GM19099 (cell line): ENCODE measurements around the gene LCAT.
A peak's percentile ranks its signal among the peaks of the same experiment; 100 is the strongest.

Source experiments
- POLR2A ChIP-seq: IDR thresholded peaks from 3 replicates; pipeline ENCODE4 v1.6.1; 2011; ENCODE audit warnings: low read depth; ENCODE audit not compliant: insufficient read length; ENCODE audit errors: extremely low read depth

LCAT gene

DNA sequence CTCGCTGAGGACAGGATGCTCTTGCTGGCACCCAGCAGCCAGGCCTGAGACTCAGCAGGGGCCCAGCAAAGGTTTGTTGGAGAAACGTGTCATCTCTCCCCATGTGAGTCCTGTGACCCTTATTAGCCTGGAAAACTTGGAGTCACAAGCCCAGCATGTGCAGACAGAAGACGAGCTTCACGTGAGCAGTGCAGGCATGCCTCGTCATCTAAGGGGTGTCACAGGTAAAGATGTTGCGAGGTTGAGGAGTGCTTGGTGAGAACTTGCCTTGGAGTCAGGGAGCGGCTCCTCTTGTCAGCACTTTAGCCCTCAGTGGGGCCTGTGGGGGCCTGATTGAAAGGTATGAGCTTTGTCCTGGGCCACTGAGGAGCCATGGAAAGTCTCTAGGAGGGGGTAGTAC, 10.1 kb downstream of the LCAT start:
- TF ChIP-seq POLR2A, result no peak

DNA sequence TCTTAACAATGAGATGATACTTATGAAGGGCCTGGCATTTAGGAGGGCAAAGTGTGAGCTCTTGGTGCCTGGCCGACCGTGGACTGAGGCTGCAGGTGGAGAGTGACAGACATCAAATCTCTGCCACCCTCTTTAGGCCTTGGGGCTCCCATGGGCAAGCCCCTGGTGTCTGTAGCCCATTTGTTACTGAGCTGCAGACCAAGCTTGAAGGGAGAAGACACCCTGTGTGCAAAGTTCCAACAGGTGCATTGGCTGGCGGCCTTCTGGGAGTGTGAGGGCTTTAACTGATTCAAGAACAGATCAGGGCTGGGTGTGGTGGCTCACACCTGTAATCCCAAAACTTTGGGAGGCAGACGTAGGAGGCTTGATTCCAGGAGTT, 11.5 kb downstream of the LCAT start:
- no peak for TF ChIP-seq POLR2A

DNA sequence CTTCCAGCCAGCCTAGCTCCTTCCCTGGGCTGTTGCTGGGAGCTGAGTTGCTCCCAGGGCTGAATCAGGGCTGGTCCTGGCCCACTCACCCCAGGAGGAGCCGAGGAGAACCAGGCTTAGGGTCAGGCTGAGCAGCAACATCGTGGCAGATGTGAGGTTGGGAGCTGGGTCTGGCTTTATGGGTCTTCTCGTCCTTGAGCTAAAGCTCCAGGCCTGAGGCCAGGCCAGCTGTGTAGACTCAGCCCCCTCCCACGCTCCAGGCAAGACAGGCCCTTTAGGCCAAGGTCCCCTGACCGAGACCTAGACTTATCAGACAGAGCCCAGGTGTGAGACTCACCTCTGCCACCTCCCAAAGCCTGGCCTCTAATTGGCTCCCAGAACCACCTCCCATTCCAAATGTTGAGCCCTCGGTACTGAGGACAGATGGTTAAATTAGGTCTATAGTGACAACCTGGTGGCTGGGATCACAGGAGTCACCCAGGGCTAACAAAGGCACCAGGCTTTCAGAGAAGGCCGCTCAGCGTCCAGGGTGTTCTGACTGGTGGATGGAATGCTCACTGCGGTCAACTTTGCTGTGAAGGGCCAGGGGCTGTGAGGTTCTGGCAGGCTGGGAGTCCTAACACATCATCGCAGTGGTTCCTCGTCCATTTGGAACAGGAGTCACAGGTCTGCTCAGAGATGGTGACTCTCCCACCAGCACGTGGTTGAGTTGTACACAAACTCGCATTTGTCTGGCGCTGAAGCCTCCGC, 12.0 kb downstream of the LCAT start, which contains the start of gene CTRL:
Gene CTRL, minus strand, starts transcription at position 151 of the 750 bp plus-strand sequence. Its CDS starts 10 bp downstream, at position 141.
- no peak for TF ChIP-seq POLR2A

DNA sequence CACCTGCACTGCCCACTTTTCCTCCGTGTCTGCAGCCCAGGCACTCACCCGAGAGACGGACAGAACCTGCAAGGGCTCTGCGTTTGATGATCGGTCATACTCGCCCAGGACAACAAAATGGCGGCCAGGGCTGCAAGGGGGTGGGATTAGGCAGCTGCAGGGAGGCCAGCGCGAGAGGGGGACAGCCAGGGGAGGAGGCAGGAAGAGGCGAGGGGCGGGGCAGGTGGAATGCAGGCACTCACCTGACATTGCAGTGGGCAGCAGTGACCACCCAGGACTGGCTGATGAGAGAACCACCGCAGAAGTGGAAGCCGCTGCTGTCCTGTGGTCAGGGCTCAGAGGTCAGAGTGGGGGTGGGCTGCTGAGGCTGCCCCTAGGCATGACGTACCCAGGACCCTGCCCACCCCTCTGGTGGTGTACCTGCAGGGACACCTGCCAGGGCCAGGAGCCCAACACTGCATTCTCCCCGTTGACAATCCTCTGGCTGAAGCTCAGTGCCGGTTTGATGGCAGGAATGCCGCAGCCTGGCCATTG, 13.2 kb downstream of the LCAT start:
- no peak for TF ChIP-seq POLR2A

GRCh38 chr16:67930191-67930590, 13.7 kb downstream of the LCAT start:
- peak; percentile 22 for TF ChIP-seq POLR2A

DNA sequence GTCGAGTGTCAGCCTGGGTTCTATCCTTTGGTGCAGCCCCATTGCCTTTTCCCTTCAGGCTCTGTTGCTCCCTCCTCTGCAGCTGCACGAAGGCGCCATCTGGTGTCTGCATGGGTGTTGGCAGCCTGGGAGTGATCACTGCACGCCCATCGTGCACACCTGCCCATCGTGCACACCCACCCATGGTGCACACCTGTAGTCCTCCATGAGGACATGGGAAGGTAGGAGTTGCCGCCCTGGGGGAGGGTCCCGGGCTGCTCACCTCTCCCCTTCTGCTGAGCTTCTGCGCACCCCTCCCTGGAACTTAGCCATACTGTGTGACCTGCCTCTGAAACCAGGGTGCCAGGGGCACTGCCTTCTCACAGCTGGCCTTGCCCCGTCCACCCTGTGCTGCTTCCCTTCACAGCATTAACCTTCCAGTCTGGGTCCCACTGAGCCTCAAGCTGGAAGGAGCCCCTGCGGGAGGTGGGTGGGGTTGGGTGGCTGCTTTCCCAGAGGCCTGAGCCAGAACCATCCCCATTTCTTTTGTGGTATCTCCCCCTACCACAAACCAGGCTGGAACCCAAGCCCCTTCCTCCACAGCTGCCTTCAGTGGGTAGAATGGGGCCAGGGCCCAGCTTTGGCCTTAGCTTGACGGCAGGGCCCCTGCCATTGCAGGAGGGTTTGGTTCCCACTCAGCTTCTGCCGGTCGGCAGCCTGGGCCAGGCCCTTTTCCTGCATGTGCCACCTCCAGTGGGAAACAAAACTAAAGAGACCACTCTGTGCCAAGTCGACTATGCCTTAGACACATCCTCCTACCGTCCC, 15.2 kb downstream of the LCAT start:
- no peak for TF ChIP-seq POLR2A

DNA sequence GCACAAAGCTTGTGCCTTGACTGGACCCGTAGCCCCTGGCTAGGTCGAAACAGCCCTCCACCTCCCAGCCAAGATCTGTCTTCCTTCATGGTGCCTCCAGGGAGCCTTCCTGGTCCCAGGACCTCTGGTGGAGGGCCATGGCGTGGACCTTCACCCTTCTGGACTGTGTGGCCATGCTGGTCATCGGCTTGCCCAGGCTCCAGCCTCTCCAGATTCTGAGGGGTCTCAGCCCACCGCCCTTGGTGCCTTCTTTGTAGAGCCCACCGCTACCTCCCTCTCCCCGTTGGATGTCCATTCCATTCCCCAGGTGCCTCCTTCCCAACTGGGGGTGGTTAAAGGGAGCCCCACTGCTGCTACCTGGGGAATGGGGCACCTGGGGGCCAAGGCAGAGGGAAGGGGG, 15.8 kb downstream of the LCAT start:
- TF ChIP-seq POLR2A, result no peak

DNA sequence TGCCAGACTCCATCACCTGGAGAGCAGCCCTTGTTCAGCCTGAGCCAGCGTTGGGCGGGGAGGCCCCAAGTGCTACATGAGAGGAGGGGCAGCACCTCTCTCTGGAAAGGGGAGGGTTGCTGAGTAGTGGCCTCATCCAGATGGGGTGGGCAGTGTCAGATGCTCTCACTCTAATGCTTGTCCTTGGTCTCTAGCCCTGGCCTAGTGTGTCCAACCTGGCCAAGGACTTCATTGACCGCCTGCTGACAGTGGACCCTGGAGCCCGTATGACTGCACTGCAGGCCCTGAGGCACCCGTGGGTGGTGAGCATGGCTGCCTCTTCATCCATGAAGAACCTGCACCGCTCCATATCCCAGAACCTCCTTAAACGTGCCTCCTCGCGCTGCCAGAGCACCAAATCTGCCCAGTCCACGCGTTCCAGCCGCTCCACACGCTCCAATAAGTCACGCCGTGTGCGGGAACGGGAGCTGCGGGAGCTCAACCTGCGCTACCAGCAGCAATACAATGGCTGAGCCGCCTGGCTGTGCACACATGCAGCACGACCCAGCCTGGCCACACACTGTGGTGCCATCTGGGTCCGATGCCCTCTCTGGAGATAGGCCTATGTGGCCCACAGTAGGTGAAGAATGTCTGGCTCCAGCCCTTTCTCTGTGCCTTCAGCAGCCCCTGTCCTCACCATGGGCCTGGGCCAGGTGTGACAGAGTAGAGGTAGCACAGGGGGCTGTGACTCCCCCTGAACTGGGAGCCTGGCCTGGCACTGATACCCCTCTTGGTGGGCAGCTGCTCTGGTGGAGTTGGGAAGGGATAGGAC, 16.6 kb downstream of the LCAT start:
- peak; percentile 11 for TF ChIP-seq POLR2A

DNA sequence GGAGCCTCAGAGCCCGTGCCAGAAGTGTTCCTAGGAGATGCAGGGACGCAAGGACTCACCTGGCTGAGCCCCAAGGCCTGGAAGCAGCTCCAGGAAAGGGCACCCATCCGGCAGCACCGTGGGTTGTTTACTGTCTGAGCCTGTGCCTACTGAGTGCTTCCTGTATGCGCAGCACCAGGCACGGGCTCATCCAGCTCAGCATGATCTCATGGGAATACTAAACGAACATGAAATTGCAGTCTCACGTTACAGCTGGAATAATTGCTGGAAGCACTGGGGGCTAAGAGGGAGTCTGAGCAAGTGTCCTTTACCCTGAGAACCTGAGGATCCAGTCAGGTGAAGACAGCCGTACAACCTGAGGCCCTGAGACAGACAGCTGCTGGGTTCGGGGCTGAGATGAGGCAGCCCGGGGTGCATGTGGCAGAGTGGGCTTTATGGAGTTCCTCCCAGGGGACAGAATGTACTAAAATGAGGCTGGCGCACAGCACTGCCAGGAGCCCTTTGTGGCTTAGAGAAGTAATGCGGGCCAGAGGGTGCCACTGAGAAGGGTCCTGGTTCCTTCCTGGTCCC, 17.7 kb downstream of the LCAT start:
- TF ChIP-seq POLR2A, result peak; percentile 30

DNA sequence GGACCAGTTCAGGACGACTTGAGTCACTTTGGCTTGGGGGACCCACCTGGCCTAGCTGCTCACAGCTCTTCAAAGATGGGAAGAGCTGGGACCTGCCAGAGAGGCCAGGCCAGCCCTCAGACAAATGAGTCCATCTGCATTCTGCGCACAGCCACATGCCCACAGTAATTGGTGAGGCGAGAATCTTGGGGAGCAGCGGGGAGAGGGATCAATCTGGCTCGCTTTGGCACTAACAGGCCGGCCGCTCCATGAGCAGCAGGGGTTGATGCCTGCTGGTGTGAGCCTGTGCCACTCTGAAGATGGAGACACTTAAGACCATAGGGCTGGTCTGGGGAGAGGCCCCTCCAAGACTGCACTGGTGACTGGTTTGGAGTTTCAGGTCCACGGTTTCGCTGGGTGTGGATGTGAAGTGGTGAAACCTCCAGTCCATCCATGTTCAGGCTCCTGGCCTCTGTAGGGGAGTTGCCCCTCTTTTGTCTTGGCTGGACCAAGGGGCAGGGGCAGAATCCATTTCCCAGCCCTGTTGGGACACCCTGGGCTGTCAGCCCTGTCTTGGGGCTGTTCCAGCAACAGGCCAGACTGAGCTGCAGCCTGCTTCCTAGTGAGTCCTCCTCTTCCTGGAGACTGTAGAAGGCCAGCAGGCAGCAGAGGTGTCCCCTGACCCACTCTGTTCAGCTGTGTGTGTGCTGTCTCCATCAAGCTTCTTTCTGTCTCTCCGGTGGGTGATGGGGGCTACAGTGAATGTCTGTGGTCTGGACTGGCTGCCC, 19.6 kb downstream of the LCAT start:
- TF ChIP-seq POLR2A, result no peak

DNA sequence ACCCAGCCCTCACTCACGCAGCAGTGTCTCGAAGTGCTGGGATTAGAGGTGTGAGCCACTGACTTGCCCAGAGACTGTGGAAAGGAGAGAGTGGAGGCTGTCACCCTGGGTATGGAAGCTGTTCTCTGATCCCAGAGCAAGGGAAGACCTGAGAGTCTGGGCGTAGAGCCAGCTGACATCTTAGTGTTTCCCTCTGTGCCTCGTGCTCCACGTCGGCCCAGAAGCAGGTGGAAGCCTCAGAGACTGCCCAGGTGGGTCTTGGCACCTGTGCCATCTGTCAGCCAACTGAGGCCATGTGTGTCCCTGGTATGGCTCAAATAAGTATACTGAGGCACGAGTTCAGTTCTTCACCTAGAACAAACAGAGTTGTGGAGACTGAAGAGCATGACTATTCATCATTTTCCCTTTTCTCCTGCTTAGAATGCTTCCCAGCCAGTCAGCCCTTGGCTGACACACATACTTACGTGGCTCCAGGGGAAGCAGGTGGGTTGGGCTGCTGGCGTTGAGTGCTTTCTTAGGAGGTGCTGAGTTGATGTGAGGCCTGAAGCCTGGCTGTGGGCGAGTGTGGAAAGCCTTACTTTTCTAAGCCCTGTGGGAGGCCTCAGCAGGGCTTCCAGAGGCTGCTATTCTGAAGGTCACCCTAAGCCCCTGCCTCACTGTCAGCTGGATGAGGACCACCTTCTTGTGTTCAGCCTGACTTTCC, 20.4 kb downstream of the LCAT start:
- TF ChIP-seq POLR2A, result no peak

DNA sequence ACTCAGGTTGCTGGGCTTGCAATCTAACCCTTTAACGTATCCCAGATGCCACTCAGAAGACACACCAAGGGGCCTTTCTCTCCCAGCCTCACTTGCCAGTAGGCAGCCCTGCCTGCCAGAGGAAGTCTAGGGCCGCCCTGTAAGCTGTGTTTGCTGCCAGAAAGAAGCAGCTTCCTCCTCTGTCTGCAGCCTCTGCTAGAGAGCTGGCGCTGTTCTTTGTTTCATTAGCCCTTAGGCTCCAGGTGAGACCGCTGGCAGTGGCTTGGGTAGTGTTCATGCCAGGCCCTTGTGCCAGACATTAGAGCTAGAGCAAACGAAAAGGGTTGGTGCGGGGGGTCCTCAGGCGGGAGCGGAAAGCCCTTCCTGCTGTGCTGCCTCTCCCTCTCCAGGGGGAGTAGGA, 21.2 kb downstream of the LCAT start:
- TF ChIP-seq POLR2A, result no peak

- no peak for TF ChIP-seq POLR2A
Measured at GRCh38 chr16:67922221-67922620, 21.7 kb downstream of the LCAT start.

- no peak for TF ChIP-seq POLR2A
Measured at GRCh38 chr16:67919622-67920221, 24.2 kb downstream of the LCAT start.

- TF ChIP-seq POLR2A, result no peak
Measured at GRCh38 chr16:67917852-67918236, 26.1 kb downstream of the LCAT start.
